ENCODE measurements around the gene TTLL10. TPM values are rescaled to one million over a fixed set of nuclear protein-coding genes. Genes with fewer than 3 reads are reported as not detected.
"Not testable (repeated sequence)": the region's sequence is repeated elsewhere in the genome, so short reads cannot be mapped to it uniquely, and the experiment has no call there.

Gene TTLL10
- total and polyA plus RNA-seq, 4 donors = not detected

DNA sequence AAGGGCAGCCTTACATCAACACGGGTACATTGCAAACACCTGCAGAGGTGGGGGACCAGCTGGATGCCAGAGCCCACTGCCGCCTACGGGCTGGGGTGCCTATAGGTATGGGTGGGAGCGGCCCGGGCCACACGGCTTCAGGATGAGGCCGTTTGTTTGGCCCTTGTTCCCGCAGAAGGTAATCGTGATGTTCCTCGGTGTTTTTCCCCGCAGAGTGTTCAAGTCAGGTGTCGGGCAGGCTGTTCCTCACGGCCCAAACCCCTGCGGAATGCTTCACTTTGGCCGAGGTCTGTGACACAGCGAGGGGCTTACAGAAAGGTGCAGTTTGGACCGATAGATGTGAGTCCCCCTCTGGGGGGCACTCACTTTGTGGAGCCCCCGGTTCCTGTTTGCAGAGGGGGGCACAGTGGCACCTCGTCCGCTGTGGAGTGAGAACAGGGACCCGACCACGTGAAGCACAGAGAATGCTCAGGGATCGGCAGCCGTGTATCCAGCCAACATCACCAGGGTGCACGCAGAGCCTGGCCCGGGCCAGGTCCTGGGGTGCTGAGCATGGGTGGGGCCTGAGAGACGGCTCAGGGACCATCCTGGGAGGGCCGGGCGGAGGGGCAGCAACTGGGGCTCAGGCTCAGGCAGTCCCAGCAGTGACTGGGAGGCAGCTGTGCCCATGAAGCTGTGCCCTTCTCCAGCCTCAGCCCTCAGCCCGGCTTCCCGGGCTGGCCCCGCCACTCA, 453 bp upstream of the TTLL10 start (continued):
- TF ChIP-seq GABPA (IDR thresholded peaks at IDR 0.05 in 1 of 2, conservative IDR thresholded peaks at IDR 0.05 in 1 of 2) (no peak), TAF1 (conservative IDR thresholded peaks at IDR 0.05) (no peak), EGR1 (IDR thresholded peaks at IDR 0.05; ENCODE audit: low read depth in 2 of 2) (no peak), NR2F2 (IDR thresholded peaks at IDR 0.05) (no peak), SP1 (IDR thresholded peaks at IDR 0.05) (no peak), HNF4G (IDR thresholded peaks at IDR 0.05) (no peak)

DNA sequence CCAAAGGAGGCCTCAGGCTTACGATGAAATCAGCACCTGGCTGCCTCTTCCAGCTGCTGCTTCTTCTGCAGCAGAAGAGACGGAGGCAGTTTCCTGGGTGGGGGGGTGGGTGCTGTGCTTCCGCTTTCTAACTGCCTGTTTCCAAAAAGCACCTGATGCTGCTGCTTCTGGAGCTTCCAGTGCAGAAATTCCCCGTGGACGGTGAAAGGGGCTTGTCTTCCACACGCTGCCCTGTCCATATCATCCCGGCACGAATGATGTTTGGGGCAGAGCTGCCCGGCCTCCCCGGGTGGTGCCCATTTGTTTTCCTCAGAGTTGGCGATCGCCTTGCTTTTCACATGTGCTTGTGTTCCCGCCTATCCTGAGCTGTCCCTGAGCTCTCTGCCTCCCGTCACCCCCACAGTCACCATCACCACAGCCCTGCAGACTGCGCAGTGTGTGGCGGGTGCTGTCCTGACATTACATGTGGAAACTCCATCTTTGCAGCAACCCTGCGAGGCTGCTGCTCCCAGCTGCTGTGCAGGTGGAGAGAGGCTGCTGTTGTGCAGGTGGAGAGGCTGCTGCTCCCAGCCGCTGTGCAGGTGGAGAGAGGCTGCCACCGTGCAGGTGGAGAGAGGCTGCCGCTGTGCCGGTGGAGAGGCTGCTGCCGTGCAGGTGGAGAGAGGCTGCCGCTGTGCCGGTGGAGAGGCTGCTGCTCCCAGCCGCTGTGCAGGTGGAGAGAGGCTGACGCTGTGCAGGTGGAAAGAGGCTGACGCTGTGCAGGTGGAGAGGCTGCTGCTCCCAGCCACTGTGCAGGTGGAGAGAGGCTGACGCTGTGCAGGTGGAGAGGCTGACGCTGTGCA, 1.8 kb downstream of the TTLL10 start:
- TF ChIP-seq, protein P1, sequence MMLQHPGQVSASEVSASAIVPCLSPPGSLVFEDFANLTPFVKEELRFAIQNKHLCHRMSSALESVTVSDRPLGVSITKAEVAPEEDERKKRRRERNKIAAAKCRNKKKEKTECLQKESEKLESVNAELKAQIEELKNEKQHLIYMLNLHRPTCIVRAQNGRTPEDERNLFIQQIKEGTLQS (IDR thresholded peaks at IDR 0.05) = no peak
- TF ChIP-seq FOXA2 (IDR thresholded peaks at IDR 0.05) = no peak
- TF ChIP-seq YY1 (IDR thresholded peaks at IDR 0.05) = no peak
- TF ChIP-seq, protein P2, sequence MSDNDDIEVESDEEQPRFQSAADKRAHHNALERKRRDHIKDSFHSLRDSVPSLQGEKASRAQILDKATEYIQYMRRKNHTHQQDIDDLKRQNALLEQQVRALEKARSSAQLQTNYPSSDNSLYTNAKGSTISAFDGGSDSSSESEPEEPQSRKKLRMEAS (IDR thresholded peaks at IDR 0.05) = no peak
- TF ChIP-seq SP1 (IDR thresholded peaks at IDR 0.05) = no peak
- TF ChIP-seq HNF4A (conservative IDR thresholded peaks at IDR 0.05) = no peak
- no peak for TF ChIP-seq GABPA (IDR thresholded peaks at IDR 0.05 in 1 of 2, conservative IDR thresholded peaks at IDR 0.05 in 1 of 2)
- H3K27me3 ChIP-seq (ENCODE audit: control insufficient read depth in 4 of 4, insufficient read depth in 4 of 4, low read length in 3 of 4) = peaks cover 0 to 13% (median under 1%) of the 10 kb centered on the region in 4 donors
- no peak overlapping the region for H3K27ac ChIP-seq (ENCODE audit: low read depth in 1 of 2, low read length in 2 of 2)
- no peaks in the 10 kb centered on the region for H3K4me1 ChIP-seq (ENCODE audit: control insufficient read depth in 4 of 4, insufficient read depth in 4 of 4, low read length in 3 of 4)
- no peaks in the 10 kb centered on the region for H3K9me3 ChIP-seq (ENCODE audit: control insufficient read depth in 4 of 4, low read length in 3 of 4)
- H3K4me3 ChIP-seq (ENCODE audit: low read depth in 1 of 3, low read length in 3 of 3) = no peak overlapping the region
- 88% methylated on average over 29 of the region's 29 CpGs for WGBS
- no peaks in the 10 kb centered on the region for H3K36me3 ChIP-seq (ENCODE audit: control insufficient read depth in 4 of 4, insufficient read depth in 3 of 4, low read depth in 1 of 4, low read length in 3 of 4)
- H3K9ac ChIP-seq (ENCODE audit: low read depth in 1 of 2, low read length in 2 of 2) = no peak overlapping the region
- DNase-seq (ENCODE audit: low spot score) = no peak

DNA sequence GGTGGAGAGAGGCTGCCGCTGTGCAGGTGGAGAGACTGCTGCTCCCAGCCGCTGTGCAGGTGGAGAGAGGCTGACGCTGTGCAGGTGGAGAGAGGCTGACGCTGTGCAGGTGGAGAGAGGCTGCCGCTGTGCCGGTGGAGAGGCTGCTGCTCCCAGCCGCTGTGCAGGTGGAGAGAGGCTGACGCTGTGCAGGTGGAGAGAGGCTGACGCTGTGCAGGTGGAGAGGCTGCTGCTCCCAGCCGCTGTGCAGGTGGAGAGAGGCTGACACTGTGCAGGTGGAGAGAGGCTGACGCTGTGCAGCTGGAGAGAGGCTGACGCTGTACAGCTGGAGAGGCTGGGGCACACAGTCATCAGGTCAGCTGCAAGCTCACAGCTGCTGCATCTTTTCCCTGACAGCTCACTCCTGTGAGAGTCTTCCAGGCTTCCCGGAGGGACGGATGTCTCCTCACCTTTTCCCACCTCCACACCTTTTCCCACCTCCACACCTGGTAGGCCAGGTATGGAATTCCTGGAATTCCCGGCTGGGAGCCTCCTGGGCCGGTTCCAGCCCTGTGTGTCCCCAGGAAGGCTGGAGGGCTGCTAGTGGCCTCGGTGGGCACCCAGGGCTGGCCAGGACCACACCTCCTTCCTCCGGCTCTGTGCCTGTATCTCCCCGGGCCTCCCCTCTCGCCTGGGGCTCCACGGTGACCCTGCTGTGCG, 2.5 kb downstream of the TTLL10 start:
- not testable (repeated sequence) for H3K9ac ChIP-seq (ENCODE audit: low read depth in 1 of 2, low read length in 2 of 2); H3K36me3 ChIP-seq (ENCODE audit: control insufficient read depth in 4 of 4, insufficient read depth in 3 of 4, low read depth in 1 of 4, low read length in 3 of 4); H3K9me3 ChIP-seq (ENCODE audit: control insufficient read depth in 4 of 4, low read length in 3 of 4); DNase-seq (ENCODE audit: low spot score); H3K27ac ChIP-seq (ENCODE audit: low read depth in 1 of 2, low read length in 2 of 2); H3K4me1 ChIP-seq (ENCODE audit: control insufficient read depth in 4 of 4, insufficient read depth in 4 of 4, low read length in 3 of 4); H3K4me3 ChIP-seq (ENCODE audit: low read depth in 1 of 3, low read length in 3 of 3); H3K27me3 ChIP-seq (ENCODE audit: control insufficient read depth in 4 of 4, insufficient read depth in 4 of 4, low read length in 3 of 4)
- 43% methylated on average over 22 of the region's 22 CpGs for WGBS

DNA sequence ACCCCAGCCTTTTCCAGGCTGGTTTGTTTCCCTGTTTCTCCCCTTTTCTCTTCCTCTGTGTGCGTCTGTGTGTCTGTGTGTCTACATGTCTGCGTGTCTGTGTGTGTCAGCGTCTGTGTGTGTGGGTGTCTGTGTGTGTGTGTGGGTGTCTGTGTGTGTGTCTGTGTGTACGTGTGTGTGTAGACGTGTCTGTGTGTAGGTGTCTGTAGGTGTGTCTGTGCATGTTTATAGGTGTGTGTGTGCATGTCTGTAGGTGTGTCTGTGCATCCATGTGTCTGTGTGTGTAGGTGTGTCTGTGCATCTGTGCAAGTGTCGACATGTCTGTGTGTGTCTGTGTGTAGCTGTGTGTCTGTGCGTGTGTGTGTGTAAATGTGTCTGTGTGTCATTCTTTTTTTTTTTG, 3.3 kb downstream of the TTLL10 start:
- no peaks in the 10 kb centered on the region for H3K36me3 ChIP-seq (ENCODE audit: control insufficient read depth in 4 of 4, insufficient read depth in 3 of 4, low read depth in 1 of 4, low read length in 3 of 4)
- no peak overlapping the region for H3K4me3 ChIP-seq (ENCODE audit: low read depth in 1 of 3, low read length in 3 of 3)
- peaks cover 0 to 7% (median under 1%) of the 10 kb centered on the region in 4 donors for H3K27me3 ChIP-seq (ENCODE audit: control insufficient read depth in 4 of 4, insufficient read depth in 4 of 4, low read length in 3 of 4)
- no peak for TF ChIP-seq FOXA1 (IDR thresholded peaks at IDR 0.05)
- TF ChIP-seq, protein P3, sequence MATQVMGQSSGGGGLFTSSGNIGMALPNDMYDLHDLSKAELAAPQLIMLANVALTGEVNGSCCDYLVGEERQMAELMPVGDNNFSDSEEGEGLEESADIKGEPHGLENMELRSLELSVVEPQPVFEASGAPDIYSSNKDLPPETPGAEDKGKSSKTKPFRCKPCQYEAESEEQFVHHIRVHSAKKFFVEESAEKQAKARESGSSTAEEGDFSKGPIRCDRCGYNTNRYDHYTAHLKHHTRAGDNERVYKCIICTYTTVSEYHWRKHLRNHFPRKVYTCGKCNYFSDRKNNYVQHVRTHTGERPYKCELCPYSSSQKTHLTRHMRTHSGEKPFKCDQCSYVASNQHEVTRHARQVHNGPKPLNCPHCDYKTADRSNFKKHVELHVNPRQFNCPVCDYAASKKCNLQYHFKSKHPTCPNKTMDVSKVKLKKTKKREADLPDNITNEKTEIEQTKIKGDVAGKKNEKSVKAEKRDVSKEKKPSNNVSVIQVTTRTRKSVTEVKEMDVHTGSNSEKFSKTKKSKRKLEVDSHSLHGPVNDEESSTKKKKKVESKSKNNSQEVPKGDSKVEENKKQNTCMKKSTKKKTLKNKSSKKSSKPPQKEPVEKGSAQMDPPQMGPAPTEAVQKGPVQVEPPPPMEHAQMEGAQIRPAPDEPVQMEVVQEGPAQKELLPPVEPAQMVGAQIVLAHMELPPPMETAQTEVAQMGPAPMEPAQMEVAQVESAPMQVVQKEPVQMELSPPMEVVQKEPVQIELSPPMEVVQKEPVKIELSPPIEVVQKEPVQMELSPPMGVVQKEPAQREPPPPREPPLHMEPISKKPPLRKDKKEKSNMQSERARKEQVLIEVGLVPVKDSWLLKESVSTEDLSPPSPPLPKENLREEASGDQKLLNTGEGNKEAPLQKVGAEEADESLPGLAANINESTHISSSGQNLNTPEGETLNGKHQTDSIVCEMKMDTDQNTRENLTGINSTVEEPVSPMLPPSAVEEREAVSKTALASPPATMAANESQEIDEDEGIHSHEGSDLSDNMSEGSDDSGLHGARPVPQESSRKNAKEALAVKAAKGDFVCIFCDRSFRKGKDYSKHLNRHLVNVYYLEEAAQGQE (IDR thresholded peaks at IDR 0.05) = no peak
- TF ChIP-seq JUND (IDR thresholded peaks at IDR 0.05) = no peak
- no peak for TF ChIP-seq SP1 (IDR thresholded peaks at IDR 0.05)
- no peak for TF ChIP-seq RXRA (IDR thresholded peaks at IDR 0.05)
- 73% methylated on average over 7 of the region's 7 CpGs for WGBS
- H3K27ac ChIP-seq (ENCODE audit: low read depth in 1 of 2, low read length in 2 of 2) = no peak overlapping the region
- DNase-seq (ENCODE audit: low spot score) = no peak
- H3K9me3 ChIP-seq (ENCODE audit: control insufficient read depth in 4 of 4, low read length in 3 of 4) = no peaks in the 10 kb centered on the region
- no peaks in the 10 kb centered on the region for H3K4me1 ChIP-seq (ENCODE audit: control insufficient read depth in 4 of 4, insufficient read depth in 4 of 4, low read length in 3 of 4)
- no peak overlapping the region for H3K9ac ChIP-seq (ENCODE audit: low read depth in 1 of 2, low read length in 2 of 2)

Measured in liver (tissue), 9 donors.